A673 (cell line): ENCODE results near the gene CBLN3.

Source experiments
- CTCF ChIP-seq: fragments of 300-800, 200-600 bp; sonication (generic); conservative IDR thresholded peaks from 2 replicates; pipeline ENCODE4 v1.5.1; 2017; ENCODE audit warnings: low read depth, mild to moderate bottlenecking, antibody characterized with exemption, low read length, moderate library complexity, mixed read lengths
- EZH2 ChIP-seq: fragments of 200-600 bp; sonication (generic); IDR thresholded peaks from 2 replicates; pipeline ENCODE4 v1.6.1; 2017; ENCODE audit warnings: borderline replicate concordance, low read depth, mild to moderate bottlenecking, mixed read lengths, antibody characterized with exemption, low read length; ENCODE audit not compliant: poor library complexity, severe bottlenecking

DNA sequence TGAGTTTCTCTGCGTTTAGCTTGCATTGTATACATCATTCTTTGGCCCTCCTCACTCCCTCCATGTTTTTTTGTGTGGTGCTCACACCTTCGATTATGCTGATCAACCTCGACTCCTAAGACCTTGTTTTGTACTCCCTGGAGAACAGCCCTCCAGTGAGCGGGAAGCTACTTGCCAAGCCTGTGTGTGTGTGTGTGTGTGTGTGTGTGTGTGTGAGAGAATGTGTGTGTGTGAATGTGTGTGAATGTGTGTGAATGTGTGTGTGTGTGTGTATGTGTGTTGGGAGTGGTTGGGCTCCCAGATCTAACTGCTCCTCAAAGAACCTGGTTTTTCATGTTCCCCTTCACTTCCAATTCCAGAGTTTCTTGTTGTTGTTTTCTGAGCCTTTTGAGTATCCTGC lies 24.7 kb downstream of the CBLN3 start:
- no peak for TF ChIP-seq CTCF
- TF ChIP-seq EZH2 = no peak
